ENCODE results near the gene DENND10.

DNA sequence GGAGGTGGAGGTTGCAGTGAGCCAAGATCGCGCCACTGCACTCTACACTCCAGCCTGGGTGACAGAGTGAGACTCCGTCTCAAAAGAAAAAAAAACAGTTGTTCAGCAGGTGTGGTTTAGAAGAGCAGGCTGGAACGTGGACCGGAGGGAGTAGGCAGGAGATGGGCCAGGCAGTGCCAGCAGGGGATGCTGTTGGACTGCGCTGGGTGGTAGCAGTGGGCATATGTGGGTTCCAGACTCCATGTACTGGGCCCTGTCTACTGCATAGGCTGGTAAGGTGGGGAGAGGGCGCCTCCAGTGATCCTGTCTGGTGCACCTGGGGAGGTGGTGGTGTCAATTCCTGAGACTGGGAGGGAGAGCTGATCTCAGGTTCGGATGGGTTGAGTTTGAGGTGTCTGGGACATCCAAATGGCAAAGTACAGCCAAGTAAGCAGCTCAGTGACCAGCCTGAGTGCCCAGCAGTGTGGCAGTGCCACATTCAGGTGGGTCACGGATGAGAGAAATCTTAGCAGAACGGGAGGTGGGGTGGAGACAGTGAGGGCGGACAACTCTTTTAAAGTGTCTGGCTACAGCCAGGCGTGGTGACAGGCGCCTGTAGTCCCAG is 35.7 kb downstream of the DENND10 start:
- TF ChIP-seq RAD21 (IDR thresholded peaks at IDR 0.05) (peak; percentile 54 to 77), SP1 (IDR thresholded peaks at IDR 0.05) (no peak), TAF1 (conservative IDR thresholded peaks at IDR 0.05) (no peak), YY1 (IDR thresholded peaks at IDR 0.05) (no peak)
- TF ChIP-seq, protein P1, sequence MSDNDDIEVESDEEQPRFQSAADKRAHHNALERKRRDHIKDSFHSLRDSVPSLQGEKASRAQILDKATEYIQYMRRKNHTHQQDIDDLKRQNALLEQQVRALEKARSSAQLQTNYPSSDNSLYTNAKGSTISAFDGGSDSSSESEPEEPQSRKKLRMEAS (IDR thresholded peaks at IDR 0.05) = no peak
- TF ChIP-seq, protein P2, sequence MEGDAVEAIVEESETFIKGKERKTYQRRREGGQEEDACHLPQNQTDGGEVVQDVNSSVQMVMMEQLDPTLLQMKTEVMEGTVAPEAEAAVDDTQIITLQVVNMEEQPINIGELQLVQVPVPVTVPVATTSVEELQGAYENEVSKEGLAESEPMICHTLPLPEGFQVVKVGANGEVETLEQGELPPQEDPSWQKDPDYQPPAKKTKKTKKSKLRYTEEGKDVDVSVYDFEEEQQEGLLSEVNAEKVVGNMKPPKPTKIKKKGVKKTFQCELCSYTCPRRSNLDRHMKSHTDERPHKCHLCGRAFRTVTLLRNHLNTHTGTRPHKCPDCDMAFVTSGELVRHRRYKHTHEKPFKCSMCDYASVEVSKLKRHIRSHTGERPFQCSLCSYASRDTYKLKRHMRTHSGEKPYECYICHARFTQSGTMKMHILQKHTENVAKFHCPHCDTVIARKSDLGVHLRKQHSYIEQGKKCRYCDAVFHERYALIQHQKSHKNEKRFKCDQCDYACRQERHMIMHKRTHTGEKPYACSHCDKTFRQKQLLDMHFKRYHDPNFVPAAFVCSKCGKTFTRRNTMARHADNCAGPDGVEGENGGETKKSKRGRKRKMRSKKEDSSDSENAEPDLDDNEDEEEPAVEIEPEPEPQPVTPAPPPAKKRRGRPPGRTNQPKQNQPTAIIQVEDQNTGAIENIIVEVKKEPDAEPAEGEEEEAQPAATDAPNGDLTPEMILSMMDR (IDR thresholded peaks at IDR 0.05; ENCODE audit: low read depth, low read length, missing input control) = peak; percentile 44
- TF ChIP-seq, protein P3, sequence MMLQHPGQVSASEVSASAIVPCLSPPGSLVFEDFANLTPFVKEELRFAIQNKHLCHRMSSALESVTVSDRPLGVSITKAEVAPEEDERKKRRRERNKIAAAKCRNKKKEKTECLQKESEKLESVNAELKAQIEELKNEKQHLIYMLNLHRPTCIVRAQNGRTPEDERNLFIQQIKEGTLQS (IDR thresholded peaks at IDR 0.05) = no peak
